ENCODE results near the gene NRG3.

DNA sequence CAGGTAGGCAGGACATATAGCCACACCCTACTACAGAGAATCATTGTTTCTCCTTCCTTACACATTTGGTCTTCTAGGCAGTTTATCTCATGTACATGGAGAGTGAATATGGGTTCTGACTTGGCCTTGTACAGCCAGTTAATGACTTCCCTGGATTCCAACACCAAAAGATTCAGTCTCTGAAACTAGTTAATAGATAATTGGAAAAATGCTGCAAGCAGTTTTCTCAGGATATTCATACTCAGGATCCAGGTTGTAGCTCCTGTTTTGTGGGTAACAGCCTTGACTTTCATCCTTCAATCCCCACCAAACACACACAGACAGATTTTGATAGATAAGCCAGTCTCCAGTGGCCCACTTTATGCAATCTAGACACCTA is 690.2 kb downstream of the NRG3 start:
- TF ChIP-seq ZNF274 (IDR thresholded peaks at IDR 0.05; ENCODE audit: low read depth, low read length) (no peak), YY1 (IDR thresholded peaks at IDR 0.05; ENCODE audit: insufficient read depth, insufficient read length) (no peak), SUZ12 (IDR thresholded peaks at IDR 0.05; ENCODE audit: extremely low read depth, insufficient read depth, insufficient read length) (no peak)

Data from NT2/D1 (cell line).